Measurements from ENCODE around the gene TBC1D22B. TPM values are rescaled to one million over a fixed set of nuclear protein-coding genes. Genes with fewer than 3 reads are reported as not detected.
A peak's percentile ranks its signal among the peaks of the same experiment; 100 is the strongest.

Gene TBC1D22B
- total RNA-seq, 1 experiment from 2014 or later, result 13.5 TPM

DNA sequence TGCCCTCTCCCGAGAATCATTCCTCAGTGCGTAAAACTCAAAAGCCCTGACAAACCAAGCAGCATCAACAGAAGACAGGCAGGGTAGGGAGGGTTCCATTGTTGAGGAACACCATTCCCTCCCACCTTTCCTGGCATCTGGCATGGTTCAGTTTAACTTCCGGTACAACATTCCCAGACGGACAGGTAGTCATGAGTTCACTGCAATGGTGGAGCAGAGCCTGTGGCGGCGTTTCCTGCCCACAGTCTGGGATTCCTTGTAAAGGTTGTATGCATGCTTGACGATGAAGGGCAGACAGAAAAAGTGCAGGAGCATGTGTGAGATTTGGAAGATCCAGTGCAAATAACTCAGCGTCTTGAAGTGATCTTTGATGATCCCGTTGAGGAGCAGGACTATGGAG, 45.3 kb upstream of the TBC1D22B start:
- DNase-seq (ENCODE audit: low spot score), result no peak
- Histone ChIP-seq H3K27ac (ENCODE audit: low read depth, low read length, poor library complexity, severe bottlenecking) (no peak overlapping the region), H3K4me3 (ENCODE audit: low read depth, low read length, poor library complexity, severe bottlenecking) (no peak overlapping the region), H3K27me3 (replicated peaks; ENCODE audit: insufficient read depth, low read depth, low read length, poor library complexity) (no peaks in the 10 kb centered on the region), H3K4me1 (ENCODE audit: insufficient read depth, low read length, poor library complexity, severe bottlenecking) (no peaks in the 10 kb centered on the region), H3K36me3 (ENCODE audit: insufficient read depth, low read length, poor library complexity, severe bottlenecking) (no peaks in the 10 kb centered on the region), H3K9me3 (ENCODE audit: low read depth, low read length, poor library complexity, severe bottlenecking) (no peaks in the 10 kb centered on the region)
- CTCF ChIA-PET, result interaction anchor here (1.1 kb wide), 1 partner anchor 194 kb away, joined by 6 read pairs; no protein-coding TSS in a partner anchor
- TF ChIP-seq CTCF (conservative IDR thresholded peaks at IDR 0.05; ENCODE audit: low read depth, low read length) (no peak), EZH2 (IDR thresholded peaks at IDR 0.05; ENCODE audit: borderline replicate concordance, low read depth, low read length, poor library complexity, severe bottlenecking) (no peak)
- intact Hi-C loops (cut with micrococcal nuclease; ENCODE audit: unreplicated experiment), result loop anchor here (10.0 kb wide), 1 partner anchor 327 kb away; the partner anchor contains the start of gene C6orf89
- BruUV-seq (replicated peaks), result no TSS peak
- POLR2A ChIA-PET (ENCODE audit: low non-redundant PET), result no interaction called here

GRCh38 chr6:37218061-37218460, 39.5 kb upstream of the TBC1D22B start:
- no TSS peak for BruUV-seq (replicated peaks)
- H3K4me1 ChIP-seq (ENCODE audit: insufficient read depth, low read length, poor library complexity, severe bottlenecking), result peaks cover 14% of the 10 kb centered on the region
- H3K36me3 ChIP-seq (ENCODE audit: insufficient read depth, low read length, poor library complexity, severe bottlenecking), result no peaks in the 10 kb centered on the region
- intact Hi-C loops (cut with micrococcal nuclease; ENCODE audit: unreplicated experiment), result loop anchor here (10.0 kb wide), 1 partner anchor 333 kb away; the partner anchor contains the start of gene C6orf89
- ChIA-PET CTCF (no interaction called here), POLR2A (ENCODE audit: low non-redundant PET) (no interaction called here)
- no peaks in the 10 kb centered on the region for H3K9me3 ChIP-seq (ENCODE audit: low read depth, low read length, poor library complexity, severe bottlenecking)
- H3K27me3 ChIP-seq (replicated peaks; ENCODE audit: insufficient read depth, low read depth, low read length, poor library complexity), result no peaks in the 10 kb centered on the region
- no peak for DNase-seq (ENCODE audit: low spot score)
- no peak overlapping the region for H3K4me3 ChIP-seq (ENCODE audit: low read depth, low read length, poor library complexity, severe bottlenecking)
- TF ChIP-seq CTCF (conservative IDR thresholded peaks at IDR 0.05; ENCODE audit: low read depth, low read length), result no peak
- no peak for TF ChIP-seq EZH2 (IDR thresholded peaks at IDR 0.05; ENCODE audit: borderline replicate concordance, low read depth, low read length, poor library complexity, severe bottlenecking)
- no peak overlapping the region for H3K27ac ChIP-seq (ENCODE audit: low read depth, low read length, poor library complexity, severe bottlenecking)

- DNase-seq (ENCODE audit: low spot score), result peak; percentile 17
- ChIA-PET POLR2A (ENCODE audit: low non-redundant PET) (no interaction called here), CTCF (no interaction called here)
Observed at GRCh38 chr6:37218511-37218910, 39.1 kb upstream of the TBC1D22B start.

More at GRCh38 chr6:37218511-37218910, 39.1 kb upstream of the TBC1D22B start:
- no TSS peak for BruUV-seq (replicated peaks)
- Histone ChIP-seq H3K36me3 (ENCODE audit: insufficient read depth, low read length, poor library complexity, severe bottlenecking) (no peaks in the 10 kb centered on the region), H3K27me3 (replicated peaks; ENCODE audit: insufficient read depth, low read depth, low read length, poor library complexity) (no peaks in the 10 kb centered on the region), H3K27ac (ENCODE audit: low read depth, low read length, poor library complexity, severe bottlenecking) (no peak overlapping the region), H3K4me1 (ENCODE audit: insufficient read depth, low read length, poor library complexity, severe bottlenecking) (peaks cover 18% of the 10 kb centered on the region), H3K9me3 (ENCODE audit: low read depth, low read length, poor library complexity, severe bottlenecking) (no peaks in the 10 kb centered on the region), H3K4me3 (ENCODE audit: low read depth, low read length, poor library complexity, severe bottlenecking) (no peak overlapping the region)
- intact Hi-C loops (cut with micrococcal nuclease; ENCODE audit: unreplicated experiment), result loop anchor here (10.0 kb wide), 1 partner anchor 334 kb away; the partner anchor contains the start of gene C6orf89
- no peak for TF ChIP-seq CTCF (conservative IDR thresholded peaks at IDR 0.05; ENCODE audit: low read depth, low read length)
- no peak for TF ChIP-seq EZH2 (IDR thresholded peaks at IDR 0.05; ENCODE audit: borderline replicate concordance, low read depth, low read length, poor library complexity, severe bottlenecking)

All from A673 (cell line).